MCF 10A (cell line): ENCODE measurements around the gene AKR1B15. TPM values are rescaled to one million over a fixed set of nuclear protein-coding genes. Genes with fewer than 3 reads are reported as not detected.

Source experiments
- BruUV-seq: library from RNA; stranded (reverse); fragments of 400-500 nt; replicated peaks from 2 replicates; lab custom pipeline; 2021; lab: Mats Ljungman, UMichigan
- CTCF ChIA-PET: fragments of 300-600 bp; sonication (Branson Sonifier 250); formaldehyde crosslinking; extraction: SDS; loops from one replicate; lab custom pipeline; 2021; ENCODE audit warnings: antibody characterized with exemption, inconsistent platforms; lab: Yijun Ruan, JAX
- POLR2A ChIA-PET: fragments of 300-600, 350-650 bp; sonication (Branson Sonifier 250); formaldehyde crosslinking; extraction: SDS; loops from one replicate; lab custom pipeline; 2020; ENCODE audit warnings: antibody characterized with exemption, inconsistent platforms; lab: Yijun Ruan, JAX
- DNase-seq: peaks from one replicate; pipeline ENCODE4 v3.0.0-alpha.2; 2018; ENCODE audit not compliant: unreplicated experiment
- H3K27ac Mint-ChIP-seq: one replicate; pipeline ENCODE4 v1.8.0; 2022; ENCODE audit warnings: mild to moderate bottlenecking, low read depth, mixed read lengths; ENCODE audit not compliant: unreplicated experiment
- H3K27me3 Mint-ChIP-seq: one replicate; pipeline ENCODE4 v1.8.0; 2022; ENCODE audit warnings: mixed read lengths; ENCODE audit not compliant: insufficient read depth, unreplicated experiment
- H3K36me3 Mint-ChIP-seq: one replicate; pipeline ENCODE4 v1.8.0; 2022; ENCODE audit warnings: mild to moderate bottlenecking, moderate library complexity, mixed read lengths; ENCODE audit not compliant: insufficient read depth, unreplicated experiment
- H3K4me1 Mint-ChIP-seq: one replicate; pipeline ENCODE4 v1.8.0; 2022; ENCODE audit warnings: mixed read lengths; ENCODE audit not compliant: insufficient read depth, unreplicated experiment
- H3K4me3 Mint-ChIP-seq: one replicate; pipeline ENCODE4 v1.8.0; 2022; ENCODE audit warnings: mild to moderate bottlenecking, moderate library complexity, mixed read lengths; ENCODE audit not compliant: unreplicated experiment
- H3K9me3 Mint-ChIP-seq: one replicate; pipeline ENCODE4 v1.8.0; 2022; ENCODE audit warnings: mixed read lengths; ENCODE audit not compliant: unreplicated experiment
- CTCF ChIP-seq: fragments of 200-600 bp; IDR thresholded peaks from one replicate; pipeline ENCODE4 v1.8.0; 2022; ENCODE audit warnings: antibody characterized with exemption, mild to moderate bottlenecking; ENCODE audit not compliant: unreplicated experiment
- intact Hi-C: fragments of 100-400 bp; cut with micrococcal nuclease; formaldehyde crosslinking; loops from 2 replicates; pipeline ENCODE4 v1.14.1; 2022
- total RNA-seq: library from RNA; stranded (reverse); gene quantifications from 2 replicates; pipeline ENCODE4 v1.2.3, GENCODE V29; 2022

AKR1B15 gene
- total RNA-seq, 1 experiment from 2014 or later = not detected

DNA sequence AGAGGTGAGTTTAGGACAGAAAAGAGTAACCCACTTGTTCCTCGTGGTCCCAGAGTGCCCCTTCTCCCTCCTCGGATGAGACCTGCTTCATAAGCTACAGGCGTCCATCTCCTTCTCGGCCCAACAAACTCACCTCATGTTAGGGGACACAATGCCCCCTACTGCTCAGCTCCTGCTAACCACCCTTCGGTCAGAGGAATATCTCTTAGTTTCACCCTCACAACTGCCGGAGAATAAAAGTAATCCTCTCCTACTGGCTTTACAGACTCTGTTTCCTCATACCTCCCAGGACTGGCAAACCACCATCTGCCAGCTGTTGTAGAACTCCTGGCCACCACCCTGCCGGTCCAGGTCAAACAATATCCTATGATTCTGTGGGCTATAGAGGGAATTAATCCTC, 3.2 kb downstream of the AKR1B15 start:
- H3K27me3 Mint-ChIP-seq = no peaks in the 10 kb centered on the region
- ChIA-PET CTCF (interaction anchor here (0.6 to 2.0 kb wide), 6 partner anchors 15 to 65 kb away, joined by 3 to 12 read pairs (median 4); no protein-coding TSS in a partner anchor), POLR2A (no interaction called here)
- no peak overlapping the region for H3K27ac Mint-ChIP-seq
- no peak for TF ChIP-seq CTCF
- H3K4me1 Mint-ChIP-seq = peaks cover 13% of the 10 kb centered on the region
- intact Hi-C loops = no loop called here
- no peaks in the 10 kb centered on the region for H3K36me3 Mint-ChIP-seq
- no TSS peak for BruUV-seq
- no peaks in the 10 kb centered on the region for H3K9me3 Mint-ChIP-seq
- H3K4me3 Mint-ChIP-seq = no peak overlapping the region
- peak; percentile 35 for DNase-seq

- no TSS peak for BruUV-seq
- intact Hi-C loops = loop anchor here (1.0 kb wide), 1 partner anchor 52 kb away; no protein-coding TSS in a partner anchor
- Mint-ChIP-seq H3K27me3 (no peaks in the 10 kb centered on the region), H3K27ac (no peak overlapping the region), H3K4me3 (no peak overlapping the region), H3K4me1 (peaks cover 3% of the 10 kb centered on the region), H3K36me3 (no peaks in the 10 kb centered on the region), H3K9me3 (no peaks in the 10 kb centered on the region)
- CTCF ChIA-PET = interaction anchor here (0.6 to 3.2 kb wide), 15 partner anchors 9 to 341 kb away, joined by 3 to 15 read pairs (median 3); no protein-coding TSS in a partner anchor
- POLR2A ChIA-PET = no interaction called here
- TF ChIP-seq CTCF = no peak
- peak; percentile 45 for DNase-seq
Measured at GRCh38 chr7:134553976-134554375, 5.1 kb downstream of the AKR1B15 start.

DNA sequence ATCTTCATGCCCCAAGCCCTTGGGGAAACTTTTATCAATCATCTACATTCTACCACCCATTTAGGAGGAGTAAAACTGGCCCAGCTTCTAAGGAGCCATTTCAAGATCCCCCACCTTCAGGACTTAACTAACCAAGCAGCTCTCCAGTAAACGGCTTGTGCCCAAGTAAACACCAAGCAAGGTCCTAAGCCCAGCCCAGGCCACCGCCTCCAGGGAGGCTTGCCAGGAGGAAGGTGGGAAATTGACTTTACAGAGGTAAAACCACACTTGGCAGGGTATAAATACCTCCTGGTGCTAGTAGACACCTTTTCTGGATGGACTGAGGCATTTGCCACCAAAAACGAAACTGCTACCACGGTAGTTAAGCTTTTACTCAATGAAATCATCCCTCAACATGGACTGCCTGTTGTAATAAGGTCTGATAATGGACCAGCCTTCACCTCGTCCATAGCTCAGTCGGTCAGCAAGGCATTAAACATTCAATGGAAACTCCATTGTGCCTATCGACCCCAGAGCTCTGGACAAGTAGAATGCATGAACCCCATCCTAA, 5.6 kb downstream of the AKR1B15 start:
- Mint-ChIP-seq H3K4me3 (no peak overlapping the region), H3K27me3 (no peaks in the 10 kb centered on the region), H3K4me1 (no peaks in the 10 kb centered on the region), H3K27ac (no peak overlapping the region), H3K36me3 (no peaks in the 10 kb centered on the region), H3K9me3 (no peaks in the 10 kb centered on the region)
- CTCF ChIA-PET = interaction anchor here (0.6 to 3.2 kb wide), 16 partner anchors 9 to 341 kb away, joined by 3 to 15 read pairs (median 4); no protein-coding TSS in a partner anchor
- intact Hi-C loops = loop anchor here (1.0 kb wide), 1 partner anchor 52 kb away; no protein-coding TSS in a partner anchor
- no peak for TF ChIP-seq CTCF
- no TSS peak for BruUV-seq
- POLR2A ChIA-PET = no interaction called here
- no peak for DNase-seq

GRCh38 chr7:134557391-134557790, 8.5 kb downstream of the AKR1B15 start:
- ChIA-PET CTCF (interaction anchor here (0.6 to 1.9 kb wide), 6 partner anchors 9 to 45 kb away, joined by 3 to 7 read pairs (median 4); partner anchors contain the start of gene AKR1B15), POLR2A (no interaction called here)
- no peak for TF ChIP-seq CTCF
- no peak overlapping the region for H3K4me3 Mint-ChIP-seq
- no peaks in the 10 kb centered on the region for H3K9me3 Mint-ChIP-seq
- no peak for DNase-seq
- peaks cover 5% of the 10 kb centered on the region for H3K4me1 Mint-ChIP-seq
- H3K36me3 Mint-ChIP-seq = no peaks in the 10 kb centered on the region
- no TSS peak for BruUV-seq
- H3K27me3 Mint-ChIP-seq = no peaks in the 10 kb centered on the region
- H3K27ac Mint-ChIP-seq = no peak overlapping the region
- intact Hi-C loops = no loop called here
